IPS-18c (cell line): ENCODE data around the gene TLR5.

Source experiments
- H3K4me3 ChIP-seq: 2 replicates; pipeline ENCODE4 v1.7.0; 2013; ENCODE audit warnings: low read depth, mild to moderate bottlenecking, low read length, moderate library complexity; ENCODE audit not compliant: insufficient read depth
- H3K9me3 ChIP-seq: one replicate; pipeline ENCODE4 v1.6.1; 2013; ENCODE audit warnings: mild to moderate bottlenecking, low read length, moderate library complexity; ENCODE audit not compliant: control insufficient read depth, insufficient read depth

Gene TLR5

DNA sequence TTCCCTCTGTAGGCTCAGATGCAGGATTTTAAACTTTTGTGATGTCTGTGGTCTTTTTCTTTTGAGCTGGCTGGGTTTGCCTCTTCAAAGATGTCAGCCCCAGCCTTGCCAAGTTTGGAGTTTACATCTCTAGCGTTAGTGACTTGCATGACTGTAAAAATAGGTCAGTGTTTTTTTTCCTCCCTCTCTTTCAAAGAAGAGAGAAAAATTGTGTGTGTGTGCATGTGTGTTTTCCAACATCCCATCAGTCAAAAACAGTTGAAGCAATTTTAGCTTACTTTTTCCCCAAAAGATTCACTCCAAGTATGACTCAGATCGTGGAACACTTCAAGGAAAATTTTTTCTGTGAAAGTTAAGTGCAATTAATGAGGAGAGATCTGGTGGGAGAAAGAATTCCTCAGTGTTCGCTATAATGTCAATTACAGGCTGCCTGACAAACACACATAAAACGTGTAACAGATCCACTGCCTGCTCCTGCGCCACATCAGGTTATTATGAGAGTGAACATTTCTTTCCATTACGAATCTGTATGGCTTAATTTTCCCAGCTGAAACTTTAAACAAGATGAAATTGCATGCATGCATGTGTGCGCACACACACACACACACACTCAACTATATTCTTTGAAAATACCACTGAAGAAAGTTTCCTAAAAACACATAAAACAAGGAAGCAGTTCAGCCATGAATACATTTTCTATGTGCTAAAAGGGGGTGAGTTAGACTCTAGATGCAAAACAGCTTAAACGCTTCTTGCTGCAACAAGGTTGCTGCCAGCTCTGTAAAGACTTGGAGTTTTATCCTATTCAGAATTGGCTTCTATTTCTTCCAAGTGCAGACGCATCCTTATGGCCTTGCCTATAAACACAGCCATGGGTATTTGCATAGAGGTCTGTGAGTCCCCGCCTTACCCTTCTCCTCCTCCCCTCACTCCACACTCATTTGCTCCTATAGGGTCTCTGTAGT lies 55.5 kb downstream of the TLR5 start:
- no peak overlapping the region for H3K4me3 ChIP-seq
- H3K9me3 ChIP-seq, result no peaks in the 10 kb centered on the region

GRCh38 chr1:223084464-223084866 lies 58.6 kb downstream of the TLR5 start:
- no peak overlapping the region for H3K4me3 ChIP-seq
- no peaks in the 10 kb centered on the region for H3K9me3 ChIP-seq

DNA sequence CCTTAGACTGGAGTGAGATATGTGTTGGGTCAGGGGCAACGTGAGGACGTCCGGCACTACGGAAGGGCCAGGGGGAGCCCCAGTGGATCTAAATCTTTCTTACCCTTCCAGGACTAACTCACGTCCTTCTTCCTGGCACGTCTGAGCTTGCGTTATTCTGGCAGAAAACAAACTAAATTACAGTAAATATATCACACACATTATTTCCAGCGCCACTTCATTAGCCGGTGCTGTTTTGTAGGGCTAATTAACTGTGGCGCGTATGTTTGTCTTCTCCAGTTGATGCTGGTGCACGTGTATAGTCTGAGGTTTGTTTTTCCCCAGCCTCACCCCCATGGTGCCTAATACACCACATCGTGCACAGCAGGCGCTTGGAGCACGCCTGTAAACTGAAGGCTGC lies 59.2 kb downstream of the TLR5 start:
- H3K4me3 ChIP-seq, result no peak overlapping the region
- H3K9me3 ChIP-seq, result no peaks in the 10 kb centered on the region

DNA sequence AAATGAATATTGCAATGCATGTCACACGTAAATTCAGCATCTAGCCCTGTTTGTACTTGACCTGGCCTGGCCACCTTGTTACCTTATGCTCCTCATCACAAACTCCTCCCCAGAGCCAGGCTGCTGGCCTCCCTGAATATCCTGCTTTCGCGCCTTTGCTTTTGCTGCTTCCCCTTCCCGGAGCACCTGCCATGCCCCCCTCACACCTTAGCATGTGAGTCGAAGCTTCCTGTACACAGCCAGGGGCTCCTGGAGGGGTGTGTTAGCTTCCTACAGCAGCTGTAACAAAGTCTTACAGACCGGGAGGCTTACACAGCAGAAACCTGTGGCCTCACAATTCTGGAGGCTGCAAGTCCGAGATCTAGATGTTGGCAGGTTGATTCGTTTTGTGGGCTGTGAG lies 60.1 kb downstream of the TLR5 start:
- no peaks in the 10 kb centered on the region for H3K9me3 ChIP-seq
- H3K4me3 ChIP-seq, result no peak overlapping the region

DNA sequence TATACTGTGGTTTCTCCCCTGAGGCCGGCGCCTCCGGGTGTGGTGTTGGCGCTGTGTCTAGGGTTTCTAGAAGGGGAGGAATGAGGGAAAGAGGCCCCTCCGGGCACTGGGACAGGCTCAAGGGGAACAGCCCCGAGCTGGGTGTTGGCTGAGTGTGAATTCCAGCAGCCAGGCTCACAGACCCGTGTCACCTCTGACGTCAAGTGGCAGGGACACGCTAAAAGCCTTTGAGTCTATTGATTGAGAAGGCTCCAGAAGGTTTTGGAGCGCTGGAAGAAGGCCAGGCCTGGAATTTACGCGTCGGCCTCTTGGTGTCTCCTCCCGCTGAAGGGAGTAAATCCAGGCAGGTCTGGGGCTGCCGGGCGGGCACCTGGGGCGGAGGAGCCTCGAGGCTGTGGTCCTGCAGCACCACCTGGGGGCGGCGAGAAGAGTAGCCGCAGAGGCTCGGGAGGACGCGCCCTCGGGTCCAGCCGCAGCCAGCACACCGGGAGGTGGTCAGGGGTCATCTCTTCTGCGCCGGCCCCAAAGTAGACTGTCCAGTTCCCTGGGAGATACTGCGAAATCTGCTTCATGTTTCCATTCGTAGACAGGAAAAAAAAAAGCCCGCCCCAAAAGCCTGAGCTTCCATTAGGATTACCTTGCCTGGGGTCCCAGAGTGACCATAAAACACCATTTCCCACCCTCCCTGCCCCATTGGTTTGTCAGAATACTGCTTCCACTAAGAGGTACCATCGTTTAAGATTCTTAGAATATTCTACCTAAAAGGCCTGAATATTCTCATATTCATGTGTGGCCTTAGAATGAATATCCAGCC lies 61.7 kb downstream of the TLR5 start:
- Histone ChIP-seq H3K9me3 (no peaks in the 10 kb centered on the region), H3K4me3 (no peak overlapping the region)

DNA sequence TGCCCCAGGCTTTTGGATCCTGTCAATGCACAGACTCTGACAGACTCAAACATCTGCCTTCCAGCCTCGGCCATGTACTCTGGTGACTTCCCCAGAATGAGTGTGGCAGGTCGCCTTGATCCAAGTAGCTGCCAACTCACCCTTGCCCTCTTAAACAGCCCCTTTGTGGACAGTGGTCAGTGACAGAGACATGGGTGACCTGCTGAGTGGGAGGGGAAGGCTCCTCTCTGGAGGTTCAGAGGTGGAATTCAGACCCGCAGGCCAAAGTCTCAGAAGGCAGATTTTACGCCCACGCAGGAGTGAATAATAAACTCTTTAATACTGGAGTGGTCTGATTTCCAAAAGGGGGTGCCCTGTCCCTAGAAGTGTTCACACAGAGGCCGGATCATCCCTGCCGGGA lies 63.5 kb downstream of the TLR5 start:
- H3K4me3 ChIP-seq, result no peak overlapping the region

GRCh38 chr1:223077247-223077833 lies 65.7 kb downstream of the TLR5 start:
- H3K9me3 ChIP-seq, result no peaks in the 10 kb centered on the region
- H3K4me3 ChIP-seq, result no peak overlapping the region

More for the DNA sequence above, 63.5 kb downstream of the TLR5 start:
- no peaks in the 10 kb centered on the region for H3K9me3 ChIP-seq

- H3K9me3 ChIP-seq, result no peaks in the 10 kb centered on the region
These were observed 66.7 kb downstream of the TLR5 start for GRCh38 chr1:223076362-223076761.

GRCh38 chr1:223075834-223076233 lies 67.2 kb downstream of the TLR5 start:
- H3K4me3 ChIP-seq, result no peak overlapping the region

More at GRCh38 chr1:223076362-223076761, 66.7 kb downstream of the TLR5 start:
- no peak overlapping the region for H3K4me3 ChIP-seq

GRCh38 chr1:223074445-223075300 lies 68.4 kb downstream of the TLR5 start:
- Histone ChIP-seq H3K9me3 (no peaks in the 10 kb centered on the region), H3K4me3 (no peak overlapping the region)

More at GRCh38 chr1:223075834-223076233, 67.2 kb downstream of the TLR5 start:
- no peaks in the 10 kb centered on the region for H3K9me3 ChIP-seq

- Histone ChIP-seq H3K9me3 (no peaks in the 10 kb centered on the region), H3K4me3 (no peak overlapping the region)
These were observed 74.0 kb downstream of the TLR5 start for GRCh38 chr1:223068900-223069665.

DNA sequence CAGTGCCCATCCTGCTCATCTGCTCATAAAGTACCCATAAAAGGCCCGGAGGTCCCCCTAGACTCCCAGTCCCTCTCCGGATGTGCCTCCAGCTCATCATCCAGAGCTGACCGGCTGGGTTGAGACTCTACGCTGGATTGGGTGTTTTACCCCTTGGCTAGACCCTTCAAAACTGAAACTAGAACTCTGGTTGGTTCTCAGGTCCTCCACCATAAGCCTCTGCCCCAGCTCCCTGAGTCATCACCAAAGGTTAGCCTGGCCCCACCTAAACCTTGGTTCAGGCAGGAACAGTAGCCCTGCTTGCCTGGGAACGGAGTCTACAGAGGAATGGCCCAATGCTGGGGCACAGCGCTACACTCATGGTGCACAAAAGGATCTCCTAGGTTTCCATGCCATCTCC lies 75.1 kb downstream of the TLR5 start:
- H3K4me3 ChIP-seq, result no peak overlapping the region
- no peaks in the 10 kb centered on the region for H3K9me3 ChIP-seq

DNA sequence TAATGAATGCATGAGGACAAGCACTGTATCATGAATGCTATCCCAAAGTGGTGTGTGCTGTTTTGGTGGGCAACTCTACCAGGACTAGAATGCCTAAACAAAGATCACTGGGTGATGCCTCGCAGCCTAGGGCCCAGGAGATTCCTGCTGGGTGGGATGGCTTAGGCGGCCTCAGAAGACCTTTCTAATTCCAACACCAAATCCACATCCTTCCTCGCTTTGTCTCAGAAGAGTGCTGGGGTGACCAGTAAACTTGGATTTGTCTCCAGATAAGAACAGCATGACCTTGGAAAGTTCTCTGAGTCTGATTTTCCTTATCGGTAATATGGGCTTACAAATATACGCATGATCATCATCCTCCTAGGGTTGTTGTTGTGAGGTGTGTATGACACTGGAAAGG lies 76.6 kb downstream of the TLR5 start:
- Histone ChIP-seq H3K4me3 (no peak overlapping the region), H3K9me3 (no peaks in the 10 kb centered on the region)

DNA sequence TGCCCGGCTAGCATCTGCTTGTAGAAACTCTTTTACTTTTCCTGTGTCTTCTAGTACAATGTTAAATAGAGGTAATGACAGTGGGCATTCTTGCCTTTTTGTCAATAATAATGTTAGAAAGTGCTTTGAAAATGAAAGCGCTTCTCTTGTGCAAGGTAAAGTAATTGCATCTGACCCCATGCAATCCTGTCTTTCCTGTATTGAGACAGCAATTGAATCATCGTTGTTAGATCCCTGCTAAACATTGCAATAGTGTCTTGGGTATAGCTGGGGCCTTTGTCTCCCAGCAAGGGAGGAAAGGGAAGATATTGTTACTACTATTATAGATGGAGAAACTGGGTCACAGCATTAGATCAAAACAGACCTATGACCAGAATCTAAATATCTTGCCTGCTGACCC lies 80.9 kb downstream of the TLR5 start:
- Histone ChIP-seq H3K9me3 (no peaks in the 10 kb centered on the region), H3K4me3 (no peak overlapping the region)

DNA sequence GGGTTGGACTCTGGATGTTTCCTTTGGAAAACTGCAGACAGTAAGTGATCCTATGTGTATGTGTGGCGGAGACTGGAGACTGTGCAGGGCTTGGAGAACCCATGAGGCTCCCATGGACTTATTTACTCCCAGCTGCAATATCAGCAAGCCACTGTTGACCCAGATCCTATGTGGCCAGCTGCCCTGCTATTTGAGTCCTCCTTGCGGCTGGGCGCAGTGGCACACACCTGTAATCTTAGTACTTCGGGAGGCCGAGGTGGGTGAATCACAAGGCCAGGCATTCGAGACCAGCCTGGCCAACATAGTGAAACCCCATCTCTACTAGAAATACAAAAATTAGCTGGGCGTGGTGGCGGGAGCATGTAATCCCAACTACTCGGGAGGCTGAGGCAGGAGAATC lies 83.5 kb downstream of the TLR5 start:
- H3K9me3 ChIP-seq, result no peaks in the 10 kb centered on the region
- H3K4me3 ChIP-seq, result no peak overlapping the region
